Raji (cell line): ENCODE data around the gene LELP1.

Source experiments
- POLR2A ChIP-seq: IDR thresholded peaks from 2 replicates; pipeline ENCODE4 v1.6.1; 2011; ENCODE audit warnings: low read depth, low read length, control low read depth; ENCODE audit not compliant: insufficient read depth

The LELP1 gene

GRCh38 chr1:153203130-153203529, at the start of gene LELP1:
LELP1 (plus strand) TSS chr1:153203430; CDS start chr1:153204708, 1,278 bp downstream.
- no peak for TF ChIP-seq POLR2A

GRCh38 chr1:153155541-153155940, 47.7 kb upstream of the LELP1 start:
- TF ChIP-seq POLR2A = no peak

- TF ChIP-seq POLR2A = no peak
Observed at GRCh38 chr1:153168686-153169085, 34.5 kb upstream of the LELP1 start.

- TF ChIP-seq POLR2A = no peak
Observed at GRCh38 chr1:153174624-153175023, 28.6 kb upstream of the LELP1 start.

GRCh38 chr1:153178922-153179321, 24.3 kb upstream of the LELP1 start:
- no peak for TF ChIP-seq POLR2A

- TF ChIP-seq POLR2A = no peak
Observed at GRCh38 chr1:153180556-153180955, 22.7 kb upstream of the LELP1 start.

GRCh38 chr1:153190373-153190772, 12.9 kb upstream of the LELP1 start:
- TF ChIP-seq POLR2A = no peak

GRCh38 chr1:153192697-153193096, 10.5 kb upstream of the LELP1 start:
- TF ChIP-seq POLR2A = no peak

- no peak for TF ChIP-seq POLR2A
Observed at GRCh38 chr1:153194331-153195050, 8.7 kb upstream of the LELP1 start.

- TF ChIP-seq POLR2A = no peak
Observed at GRCh38 chr1:153195216-153195615, 8.0 kb upstream of the LELP1 start.

GRCh38 chr1:153202006-153202405, 1.2 kb upstream of the LELP1 start:
- TF ChIP-seq POLR2A = no peak

- no peak for TF ChIP-seq POLR2A
Observed at GRCh38 chr1:153206631-153207030, 3.4 kb downstream of the LELP1 start.

GRCh38 chr1:153210206-153210605, 7.0 kb downstream of the LELP1 start:
- no peak for TF ChIP-seq POLR2A

- TF ChIP-seq POLR2A = no peak
Observed at GRCh38 chr1:153212201-153212600, 9.0 kb downstream of the LELP1 start.

- no peak for TF ChIP-seq POLR2A
Observed at GRCh38 chr1:153213519-153213918, 10.3 kb downstream of the LELP1 start.

GRCh38 chr1:153217212-153217611, 14.0 kb downstream of the LELP1 start, which contains the start of gene PRR9:
PRR9 (plus strand) TSS chr1:153217584; CDS start chr1:153218145, 561 bp downstream.
- TF ChIP-seq POLR2A = no peak
